GM23338 (cell line): ENCODE results near the gene HGFAC. TPM values are rescaled to one million over a fixed set of nuclear protein-coding genes. Genes with fewer than 3 reads are reported as not detected.

Source experiments
- CREB1 ChIP-seq: fragments of 250-450 bp; sonication (Bioruptor Pico); IDR thresholded peaks from 2 replicates; pipeline ENCODE4 v1.5.0; 2020; ENCODE audit warnings: low read depth, mild to moderate bottlenecking, moderate library complexity
- EZH2 ChIP-seq: fragments of 200-600 bp; sonication (generic); IDR thresholded peaks from one replicate; pipeline ENCODE4 v1.8.0; 2017; ENCODE audit warnings: antibody characterized with exemption, mild to moderate bottlenecking, low read depth; ENCODE audit not compliant: unreplicated experiment
- JUNB ChIP-seq: IDR thresholded peaks from one replicate; pipeline ENCODE4 v1.6.1; 2016; ENCODE audit warnings: antibody characterized with exemption; ENCODE audit not compliant: unreplicated experiment
- NANOG ChIP-seq: IDR thresholded peaks from 2 replicates; pipeline ENCODE4 v1.6.1; 2016; ENCODE audit warnings: antibody characterized with exemption, borderline replicate concordance
- ZNF114 ChIP-seq: fragments of 250-450 bp; sonication (Bioruptor Pico); IDR thresholded peaks from 2 replicates; pipeline ENCODE4 v1.5.0; 2020; ENCODE audit warnings: mild to moderate bottlenecking, moderate library complexity
- polyA plus RNA-seq: library from polyadenylated mRNA; unstranded; fragments of >200 nt; fragmentation: Nextera tagmentation; extraction: Ambion mirVana; gene quantifications from 2 replicates; pipeline ENCODE4 v1.2.1, GENCODE V29; 2016
- total RNA-seq: library from RNA; depleted of rRNA; stranded (reverse); fragments of >200 nt; shearing (Covaris generic); gene quantifications from 2 replicates; pipeline ENCODE4 v1.2.3, GENCODE V29; 2014; rRNA removed
- TF ChIP-seq, protein P1 (sequence below), 2 experiments: fragments of 200-600 bp in 1 of 2; sonication (generic) in 1 of 2; conservative IDR thresholded peaks; 2 replicates each; pipeline versions ENCODE4 v1.5.1 to v1.6.1; 2016 to 2017; ENCODE audit warnings: antibody characterized with exemption in 2 of 2, low read depth in 2 of 2, mild to moderate bottlenecking in 2 of 2, moderate library complexity in 1 of 2
- TF ChIP-seq, protein P2 (sequence below): IDR thresholded peaks from one replicate; pipeline ENCODE4 v1.6.1; 2018; ENCODE audit warnings: antibody characterized with exemption; ENCODE audit not compliant: unreplicated experiment
- TF ChIP-seq, protein P3 (sequence below): IDR thresholded peaks from 2 replicates; pipeline ENCODE4 v1.6.1; 2016; ENCODE audit warnings: antibody characterized with exemption

HGFAC gene
- total and polyA plus RNA-seq, 2 experiments from 2014 or later, result 0.94 TPM; not detected in 1

DNA sequence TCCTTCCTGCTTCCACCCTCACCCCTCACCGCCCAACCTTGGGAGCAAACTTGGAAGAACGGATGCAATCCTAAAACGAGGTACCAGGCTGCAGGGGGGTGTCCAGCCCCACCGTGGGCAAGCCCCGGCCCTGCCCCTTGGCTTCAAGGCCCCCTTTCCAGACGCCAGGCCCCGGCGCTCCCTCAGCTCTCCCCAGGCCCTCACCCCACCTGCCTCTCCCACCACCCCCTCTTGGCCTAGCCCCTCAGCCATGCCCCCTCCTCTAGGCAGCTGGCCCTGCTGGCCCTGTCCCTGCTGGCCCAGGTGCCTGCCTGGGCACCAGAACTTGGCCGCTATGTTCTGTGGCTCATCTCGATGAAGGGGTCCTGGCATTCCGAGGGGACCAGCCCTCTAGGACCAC lies 56.6 kb downstream of the HGFAC start (continued):
- TF ChIP-seq, protein P1, sequence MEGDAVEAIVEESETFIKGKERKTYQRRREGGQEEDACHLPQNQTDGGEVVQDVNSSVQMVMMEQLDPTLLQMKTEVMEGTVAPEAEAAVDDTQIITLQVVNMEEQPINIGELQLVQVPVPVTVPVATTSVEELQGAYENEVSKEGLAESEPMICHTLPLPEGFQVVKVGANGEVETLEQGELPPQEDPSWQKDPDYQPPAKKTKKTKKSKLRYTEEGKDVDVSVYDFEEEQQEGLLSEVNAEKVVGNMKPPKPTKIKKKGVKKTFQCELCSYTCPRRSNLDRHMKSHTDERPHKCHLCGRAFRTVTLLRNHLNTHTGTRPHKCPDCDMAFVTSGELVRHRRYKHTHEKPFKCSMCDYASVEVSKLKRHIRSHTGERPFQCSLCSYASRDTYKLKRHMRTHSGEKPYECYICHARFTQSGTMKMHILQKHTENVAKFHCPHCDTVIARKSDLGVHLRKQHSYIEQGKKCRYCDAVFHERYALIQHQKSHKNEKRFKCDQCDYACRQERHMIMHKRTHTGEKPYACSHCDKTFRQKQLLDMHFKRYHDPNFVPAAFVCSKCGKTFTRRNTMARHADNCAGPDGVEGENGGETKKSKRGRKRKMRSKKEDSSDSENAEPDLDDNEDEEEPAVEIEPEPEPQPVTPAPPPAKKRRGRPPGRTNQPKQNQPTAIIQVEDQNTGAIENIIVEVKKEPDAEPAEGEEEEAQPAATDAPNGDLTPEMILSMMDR (conservative IDR thresholded peaks at IDR 0.05; ENCODE audit: low read depth in 2 of 2), result no peak
- TF ChIP-seq, protein P2, sequence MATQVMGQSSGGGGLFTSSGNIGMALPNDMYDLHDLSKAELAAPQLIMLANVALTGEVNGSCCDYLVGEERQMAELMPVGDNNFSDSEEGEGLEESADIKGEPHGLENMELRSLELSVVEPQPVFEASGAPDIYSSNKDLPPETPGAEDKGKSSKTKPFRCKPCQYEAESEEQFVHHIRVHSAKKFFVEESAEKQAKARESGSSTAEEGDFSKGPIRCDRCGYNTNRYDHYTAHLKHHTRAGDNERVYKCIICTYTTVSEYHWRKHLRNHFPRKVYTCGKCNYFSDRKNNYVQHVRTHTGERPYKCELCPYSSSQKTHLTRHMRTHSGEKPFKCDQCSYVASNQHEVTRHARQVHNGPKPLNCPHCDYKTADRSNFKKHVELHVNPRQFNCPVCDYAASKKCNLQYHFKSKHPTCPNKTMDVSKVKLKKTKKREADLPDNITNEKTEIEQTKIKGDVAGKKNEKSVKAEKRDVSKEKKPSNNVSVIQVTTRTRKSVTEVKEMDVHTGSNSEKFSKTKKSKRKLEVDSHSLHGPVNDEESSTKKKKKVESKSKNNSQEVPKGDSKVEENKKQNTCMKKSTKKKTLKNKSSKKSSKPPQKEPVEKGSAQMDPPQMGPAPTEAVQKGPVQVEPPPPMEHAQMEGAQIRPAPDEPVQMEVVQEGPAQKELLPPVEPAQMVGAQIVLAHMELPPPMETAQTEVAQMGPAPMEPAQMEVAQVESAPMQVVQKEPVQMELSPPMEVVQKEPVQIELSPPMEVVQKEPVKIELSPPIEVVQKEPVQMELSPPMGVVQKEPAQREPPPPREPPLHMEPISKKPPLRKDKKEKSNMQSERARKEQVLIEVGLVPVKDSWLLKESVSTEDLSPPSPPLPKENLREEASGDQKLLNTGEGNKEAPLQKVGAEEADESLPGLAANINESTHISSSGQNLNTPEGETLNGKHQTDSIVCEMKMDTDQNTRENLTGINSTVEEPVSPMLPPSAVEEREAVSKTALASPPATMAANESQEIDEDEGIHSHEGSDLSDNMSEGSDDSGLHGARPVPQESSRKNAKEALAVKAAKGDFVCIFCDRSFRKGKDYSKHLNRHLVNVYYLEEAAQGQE, result no peak
- TF ChIP-seq, protein P3, sequence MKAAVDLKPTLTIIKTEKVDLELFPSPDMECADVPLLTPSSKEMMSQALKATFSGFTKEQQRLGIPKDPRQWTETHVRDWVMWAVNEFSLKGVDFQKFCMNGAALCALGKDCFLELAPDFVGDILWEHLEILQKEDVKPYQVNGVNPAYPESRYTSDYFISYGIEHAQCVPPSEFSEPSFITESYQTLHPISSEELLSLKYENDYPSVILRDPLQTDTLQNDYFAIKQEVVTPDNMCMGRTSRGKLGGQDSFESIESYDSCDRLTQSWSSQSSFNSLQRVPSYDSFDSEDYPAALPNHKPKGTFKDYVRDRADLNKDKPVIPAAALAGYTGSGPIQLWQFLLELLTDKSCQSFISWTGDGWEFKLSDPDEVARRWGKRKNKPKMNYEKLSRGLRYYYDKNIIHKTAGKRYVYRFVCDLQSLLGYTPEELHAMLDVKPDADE, result no peak
- no peak for TF ChIP-seq JUNB
- TF ChIP-seq NANOG, result no peak
- TF ChIP-seq CREB1, result no peak
- no peak for TF ChIP-seq ZNF114 (CRISPR knock-in tag)
- no peak for TF ChIP-seq EZH2

Other genes with a start within 250 kb of the HGFAC start
- gene MSANTD1, start 192.8 kb upstream of the HGFAC start, total RNA-seq, result 1.0 and 1.2 TPM in 2 replicates
- gene MSANTD1, start 192.8 kb upstream of the HGFAC start, polyA plus RNA-seq, result 0.29 and 0.31 TPM in 2 replicates
- 13.4 and 19.0 TPM in 2 replicates for gene RGS12, start 148.9 kb upstream of the HGFAC start, total RNA-seq
- 8.0 and 8.2 TPM in 2 replicates for gene RGS12, start 148.9 kb upstream of the HGFAC start, polyA plus RNA-seq
- gene DOK7, start 21.3 kb downstream of the HGFAC start, total RNA-seq, result 0.52 and 0.54 TPM in 2 replicates
- gene DOK7, start 21.3 kb downstream of the HGFAC start, polyA plus RNA-seq, result 0.31 and 0.34 TPM in 2 replicates
- 70.2 and 82.5 TPM in 2 replicates for gene LRPAP1, start 90.5 kb downstream of the HGFAC start, total RNA-seq
- 57.2 and 63.0 TPM in 2 replicates for gene LRPAP1, start 90.5 kb downstream of the HGFAC start, polyA plus RNA-seq